Chondrocyte (in vitro differentiated cells): ENCODE measurements around the gene OTUD7B. TPM values are rescaled to one million over a fixed set of nuclear protein-coding genes. Genes with fewer than 3 reads are reported as not detected.

Experiments
- DNase-seq: peaks from one replicate; pipeline ENCODE4 v3.0.0; 2021; ENCODE audit warnings: mixed read lengths, low spot score
- H3K27ac Mint-ChIP-seq: one replicate; pipeline ENCODE4 v1.8.0; 2021; ENCODE audit warnings: mild to moderate bottlenecking, moderate library complexity, mixed read lengths; ENCODE audit not compliant: unreplicated experiment
- H3K27me3 Mint-ChIP-seq: 2 replicates; pipeline ENCODE4 v1.8.0; 2021; ENCODE audit warnings: low read depth, mixed read lengths
- H3K36me3 Mint-ChIP-seq: 2 replicates; pipeline ENCODE4 v1.8.0; 2021; ENCODE audit warnings: low read depth, mixed read lengths
- H3K4me1 Mint-ChIP-seq: 2 replicates; pipeline ENCODE4 v1.8.0; 2021; ENCODE audit warnings: low read depth, mild to moderate bottlenecking, mixed read lengths
- H3K4me3 Mint-ChIP-seq: one replicate; pipeline ENCODE4 v1.8.0; 2021; ENCODE audit warnings: mild to moderate bottlenecking, moderate library complexity, mixed read lengths; ENCODE audit not compliant: unreplicated experiment
- H3K9me3 Mint-ChIP-seq: 2 replicates; pipeline ENCODE4 v1.8.0; 2021; ENCODE audit warnings: low read depth, mixed read lengths
- CTCF ChIP-seq: fragments of 200-600 bp; sonication (generic); IDR thresholded peaks from 2 replicates; pipeline ENCODE4 v1.5.0; 2021; ENCODE audit warnings: antibody characterized with exemption, mild to moderate bottlenecking, moderate library complexity
- total RNA-seq: library from RNA; stranded (reverse); gene quantifications from 3 replicates; pipeline ENCODE4 v1.2.1, GENCODE V29; 2021

Gene OTUD7B
- total RNA-seq, 1 donor from 2014 or later: 24.5 TPM

- H3K27ac Mint-ChIP-seq: no peak overlapping the region
- peaks cover 10% of the 10 kb centered on the region for H3K4me1 Mint-ChIP-seq
These were observed 40.5 kb upstream of the OTUD7B start for GRCh38 chr1:150051089-150051373.

GRCh38 chr1:150049926-150050325 lies 39.4 kb upstream of the OTUD7B start:
- Mint-ChIP-seq H3K27me3 (no peaks in the 10 kb centered on the region), H3K4me3 (no peak overlapping the region), H3K27ac (no peak overlapping the region), H3K4me1 (peaks cover 10% of the 10 kb centered on the region), H3K36me3 (no peaks in the 10 kb centered on the region), H3K9me3 (no peaks in the 10 kb centered on the region)
- TF ChIP-seq CTCF: no peak
- DNase-seq: no peak

More at GRCh38 chr1:150051089-150051373, 40.5 kb upstream of the OTUD7B start:
- H3K36me3 Mint-ChIP-seq: no peaks in the 10 kb centered on the region
- no peaks in the 10 kb centered on the region for H3K27me3 Mint-ChIP-seq
- no peak overlapping the region for H3K4me3 Mint-ChIP-seq
- DNase-seq: no peak
- TF ChIP-seq CTCF: no peak
- peaks cover 3% of the 10 kb centered on the region for H3K9me3 Mint-ChIP-seq

GRCh38 chr1:150034336-150034735 lies 23.8 kb upstream of the OTUD7B start:
- Mint-ChIP-seq H3K36me3 (no peaks in the 10 kb centered on the region), H3K4me3 (no peak overlapping the region), H3K27me3 (no peaks in the 10 kb centered on the region), H3K9me3 (peaks cover 5% of the 10 kb centered on the region), H3K27ac (no peak overlapping the region), H3K4me1 (no peaks in the 10 kb centered on the region)
- no peak for DNase-seq
- no peak for TF ChIP-seq CTCF

- Mint-ChIP-seq H3K27me3 (no peaks in the 10 kb centered on the region), H3K9me3 (peaks cover 5% of the 10 kb centered on the region), H3K27ac (no peak overlapping the region), H3K4me3 (no peak overlapping the region), H3K36me3 (no peaks in the 10 kb centered on the region), H3K4me1 (no peaks in the 10 kb centered on the region)
- DNase-seq: no peak
- no peak for TF ChIP-seq CTCF
These were observed 17.8 kb upstream of the OTUD7B start for GRCh38 chr1:150028322-150028721.

GRCh38 chr1:150024156-150024555 lies 13.6 kb upstream of the OTUD7B start:
- no peak overlapping the region for H3K4me3 Mint-ChIP-seq
- TF ChIP-seq CTCF: no peak
- no peaks in the 10 kb centered on the region for H3K9me3 Mint-ChIP-seq
- no peak for DNase-seq
- H3K4me1 Mint-ChIP-seq: peaks cover 10% of the 10 kb centered on the region
- H3K36me3 Mint-ChIP-seq: no peaks in the 10 kb centered on the region
- no peaks in the 10 kb centered on the region for H3K27me3 Mint-ChIP-seq
- H3K27ac Mint-ChIP-seq: no peak overlapping the region
